Stimulated activated CD4-positive, alpha-beta T cell treated with anti-CD3 and anti-CD28 coated beads, Interleukin-15, amount 100 ng/mL, for 1 hour (primary cell): ENCODE results near the gene HSD17B1.

ENCODE experiments used
- DNase-seq, 2 donors: peaks; one replicate each; pipeline ENCODE4 v3.0.0-alpha.2; 2020; ENCODE audit warnings: low read depth in 1 of 2, low spot score in 1 of 2

HSD17B1 gene

DNA sequence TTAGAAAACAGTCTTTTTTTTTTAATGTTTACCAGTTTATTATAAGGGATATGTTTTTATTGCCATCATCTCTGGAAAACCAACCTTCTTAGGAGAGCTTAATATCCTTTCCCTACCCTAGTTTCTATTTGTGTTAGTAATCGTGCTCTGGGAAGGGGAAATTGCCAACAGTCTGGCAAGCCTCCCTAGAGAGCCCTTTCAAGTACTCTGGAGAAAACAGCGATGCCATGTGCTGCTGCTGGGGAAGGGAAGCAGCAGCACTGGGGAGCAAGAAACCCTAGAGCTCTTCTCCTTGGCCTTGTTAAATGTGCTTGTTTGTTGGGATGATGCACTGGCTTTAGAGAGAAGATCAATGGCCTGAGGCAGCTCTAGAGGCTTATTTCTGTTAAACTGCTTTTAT lies 46.2 kb downstream of the HSD17B1 start:
- no peak for DNase-seq

GRCh38 chr17:42603318-42603717 lies 50.6 kb downstream of the HSD17B1 start:
- no peak for DNase-seq
